Upper lobe of left lung (tissue), 6 donors: ENCODE results near the gene SPATA7. TPM values are rescaled to one million over a fixed set of nuclear protein-coding genes. Genes with fewer than 3 reads are reported as not detected.
A peak's percentile ranks its signal among the peaks of the same experiment; 100 is the strongest.

Experiments used
- ATAC-seq, 2 donors: fragments of 200-7000 bp; cut with Tn5 transposase; one replicate each; pipeline ENCODE4 v1.9.1; 2022; ENCODE audit warnings: mild to moderate bottlenecking in 2 of 2, moderate library complexity in 2 of 2; ENCODE audit not compliant: low FRiP score in 2 of 2
- DNase-seq, 2 donors: peaks; one replicate each; pipeline ENCODE4 v3.0.0-alpha.2; 2019 to 2020
- H3K27ac ChIP-seq, 4 donors: fragments of 200-600 bp; sonication (generic); one replicate each; pipeline ENCODE4 v1.5.1; 2016 to 2019
- H3K27me3 ChIP-seq, 4 donors: fragments of 200-600 bp; sonication (generic); one replicate each; pipeline ENCODE4 v1.5.1; 2017 to 2019
- H3K36me3 ChIP-seq, 4 donors: fragments of 200-600 bp; sonication (generic); one replicate each; pipeline ENCODE4 v1.5.1; 2016 to 2019
- H3K4me1 ChIP-seq, 4 donors: fragments of 200-600 bp; sonication (generic); one replicate each; pipeline ENCODE4 v1.5.1; 2018 to 2019
- H3K4me3 ChIP-seq, 4 donors: fragments of 200-600 bp; sonication (generic); one replicate each; pipeline ENCODE4 v1.5.1; 2017 to 2019; ENCODE audit warnings: mild to moderate bottlenecking in 2 of 4, moderate library complexity in 1 of 4
- H3K9me3 ChIP-seq, 4 donors: fragments of 200-600 bp; sonication (generic); one replicate each; pipeline ENCODE4 v1.5.1; 2018 to 2019
- EP300 ChIP-seq, 4 donors: sonication (generic); formaldehyde crosslinking; IDR thresholded peaks; one replicate each; pipeline ENCODE4 v1.5.1; 2017; ENCODE audit warnings: antibody characterized with exemption in 4 of 4, control low read depth in 2 of 4
- POLR2A ChIP-seq, 4 donors: fragments of 450-650 bp; IDR thresholded peaks; one replicate each; pipeline ENCODE4 v1.5.1; 2016 to 2017; ENCODE audit warnings: antibody characterized with exemption in 4 of 4, mild to moderate bottlenecking in 2 of 4
- POLR2AphosphoS5 ChIP-seq, 2 donors: sonication (generic); formaldehyde crosslinking; IDR thresholded peaks; one replicate each; pipeline ENCODE4 v1.5.1; 2017; ENCODE audit warnings: antibody characterized with exemption in 2 of 2
- WGBS, 2 donors: methylation state at CpG; one replicate each; pipeline ENCODE4 v1.1.5; 2017 to 2018; 5-methylcytosine and 5-hydroxymethylcytosine counted together
- total RNA-seq, 6 donors: library from RNA; depleted of rRNA in 4 of 6; stranded (reverse); fragments of >200 nt in 4 of 6; gene quantifications; one replicate each; pipeline versions ENCODE4 v1.1.0 to v1.2.1, GENCODE V29; 2016 to 2021
- TF ChIP-seq, protein P1 (sequence below), 6 experiments: fragments of 450-650 bp in 4 of 6; fragments of 200-600 bp in 2 of 6; sonication (generic) in 2 of 6; IDR thresholded peaks; one replicate each; pipeline ENCODE4 v1.5.1; 2016 to 2019; ENCODE audit warnings: antibody characterized with exemption in 6 of 6
- donor health status: DM: no; HTN: no; CAD: no; lungs with moderate emphysema.
- donor health status: DM: no; HTN: yes; CAD: no; lungs with severe emphysema.

Gene SPATA7
- total RNA-seq, 6 donors from 2014 or later, result 6.2 to 27.2 (median 11.0) TPM

DNA sequence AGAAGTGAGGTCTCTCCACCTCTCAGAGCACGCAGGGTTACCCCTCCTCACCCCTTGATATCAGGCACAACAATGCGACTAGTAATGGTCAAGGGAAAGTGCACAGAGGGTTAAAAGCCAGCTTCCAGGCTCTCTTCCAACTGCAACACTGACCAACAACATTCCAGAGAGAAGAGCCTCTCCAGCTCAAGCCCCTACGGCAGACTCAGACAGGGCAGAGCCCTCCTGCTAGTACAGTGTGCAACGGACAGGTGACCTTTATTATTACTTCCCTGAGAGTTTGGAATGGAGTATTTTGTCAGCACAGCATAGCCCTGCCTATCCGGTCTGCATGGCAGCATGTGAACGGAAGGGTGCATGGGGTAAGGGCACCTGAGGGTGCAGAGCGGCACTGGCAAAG, 96.3 kb downstream of the SPATA7 start:
- DNase-seq, result peak in 1 of 2 donors; percentile 71
- H3K27me3 ChIP-seq, result no peaks in the 10 kb centered on the region
- 60 to 67% methylated on average over 6 to 7 of the region's 7 CpGs for WGBS, 2 donors
- no peak for TF ChIP-seq EP300 (IDR thresholded peaks at IDR 0.05)
- no peak for TF ChIP-seq POLR2A (IDR thresholded peaks at IDR 0.05)
- peak in 1 of 2 donors; percentile 20 for TF ChIP-seq POLR2AphosphoS5 (IDR thresholded peaks at IDR 0.05)
- TF ChIP-seq, protein P1, sequence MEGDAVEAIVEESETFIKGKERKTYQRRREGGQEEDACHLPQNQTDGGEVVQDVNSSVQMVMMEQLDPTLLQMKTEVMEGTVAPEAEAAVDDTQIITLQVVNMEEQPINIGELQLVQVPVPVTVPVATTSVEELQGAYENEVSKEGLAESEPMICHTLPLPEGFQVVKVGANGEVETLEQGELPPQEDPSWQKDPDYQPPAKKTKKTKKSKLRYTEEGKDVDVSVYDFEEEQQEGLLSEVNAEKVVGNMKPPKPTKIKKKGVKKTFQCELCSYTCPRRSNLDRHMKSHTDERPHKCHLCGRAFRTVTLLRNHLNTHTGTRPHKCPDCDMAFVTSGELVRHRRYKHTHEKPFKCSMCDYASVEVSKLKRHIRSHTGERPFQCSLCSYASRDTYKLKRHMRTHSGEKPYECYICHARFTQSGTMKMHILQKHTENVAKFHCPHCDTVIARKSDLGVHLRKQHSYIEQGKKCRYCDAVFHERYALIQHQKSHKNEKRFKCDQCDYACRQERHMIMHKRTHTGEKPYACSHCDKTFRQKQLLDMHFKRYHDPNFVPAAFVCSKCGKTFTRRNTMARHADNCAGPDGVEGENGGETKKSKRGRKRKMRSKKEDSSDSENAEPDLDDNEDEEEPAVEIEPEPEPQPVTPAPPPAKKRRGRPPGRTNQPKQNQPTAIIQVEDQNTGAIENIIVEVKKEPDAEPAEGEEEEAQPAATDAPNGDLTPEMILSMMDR (IDR thresholded peaks at IDR 0.05), result no peak
- ATAC-seq, result peak; percentile 63 to 93
- no peaks in the 10 kb centered on the region for H3K9me3 ChIP-seq
- H3K4me1 ChIP-seq, result peaks cover 0 to 13% (median 10%) of the 10 kb centered on the region in 4 donors
- H3K4me3 ChIP-seq, result no peak overlapping the region
- H3K27ac ChIP-seq, result peak overlapping the region in 3 of 4 donors; percentile 30 to 49 (median 41)
- peaks cover 13 to 56% (median 24%) of the 10 kb centered on the region in 4 donors for H3K36me3 ChIP-seq

DNA sequence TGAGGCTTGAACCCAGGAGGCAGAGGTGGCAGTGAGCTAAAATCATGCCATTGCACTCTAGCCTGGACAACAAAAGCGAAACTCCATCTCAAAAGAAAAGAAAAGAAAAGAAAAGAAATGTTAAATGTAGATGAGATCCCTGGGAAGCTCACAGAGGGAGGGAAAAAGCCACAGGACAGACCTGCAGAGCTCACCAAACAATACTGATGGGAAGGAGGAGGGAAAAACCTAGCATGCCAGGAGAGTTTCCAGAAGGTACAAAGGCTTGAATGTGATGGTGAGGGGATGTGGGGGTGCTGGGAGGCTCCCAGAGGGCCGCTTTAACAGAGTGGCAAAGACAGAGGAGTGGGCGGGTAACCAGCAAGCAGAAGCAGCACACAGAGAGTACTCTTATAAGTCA, 97.1 kb downstream of the SPATA7 start:
- peaks cover 13 to 51% (median 24%) of the 10 kb centered on the region in 4 donors for H3K36me3 ChIP-seq
- TF ChIP-seq POLR2A (IDR thresholded peaks at IDR 0.05) (no peak), EP300 (IDR thresholded peaks at IDR 0.05) (no peak), POLR2AphosphoS5 (IDR thresholded peaks at IDR 0.05) (no peak)
- TF ChIP-seq, protein P1 (IDR thresholded peaks at IDR 0.05), result no peak

More for the DNA sequence above, 97.1 kb downstream of the SPATA7 start:
- WGBS, 2 donors, result 87 to 95% methylated on average over 3 of the region's 3 CpGs
- Histone ChIP-seq H3K9me3 (no peaks in the 10 kb centered on the region), H3K4me3 (no peak overlapping the region), H3K27me3 (no peaks in the 10 kb centered on the region), H3K4me1 (peaks cover 0 to 13% (median 10%) of the 10 kb centered on the region in 4 donors), H3K27ac (peak overlapping the region in 1 of 4 donors; percentile 41)
- ATAC-seq (no peak), DNase-seq (no peak)

Other genes starting within 250 kb of the SPATA7 start
- under 1 TPM in 2 of 6 donors, not detected in 4; 0.13 to 0.30 TPM for gene KCNK10, start 62.4 kb upstream of the SPATA7 start, total RNA-seq
- gene PTPN21, start 169.3 kb downstream of the SPATA7 start, total RNA-seq, result 10 to 100 TPM; 37.7 to 58.7 (median 47.4) TPM
- 100 to 1,000 TPM in 1 of 6 donors, 10 to 100 TPM in 5; 48.4 to 101 (median 65.3) TPM for gene ZC3H14, start 177.4 kb downstream of the SPATA7 start, total RNA-seq